HepG2 (cell line): ENCODE measurements around the gene TNFRSF11A.

Source experiments
- ARHGAP35 ChIP-seq: sonication (generic); formaldehyde crosslinking; IDR thresholded peaks from 2 replicates; pipeline ENCODE4 v1.9.0; 2022; ENCODE audit warnings: mild to moderate bottlenecking, inconsistent platforms, moderate library complexity, missing genetic modification reagents, borderline replicate concordance
- ELF3 ChIP-seq: IDR thresholded peaks from 2 replicates; pipeline ENCODE4 v1.6.1; 2016; ENCODE audit warnings: missing genetic modification reagents, missing compliant biosample characterization
- MTA3 ChIP-seq: sonication (generic); formaldehyde crosslinking; IDR thresholded peaks from 2 replicates; pipeline ENCODE4 v1.4.0; 2020; ENCODE audit warnings: missing genetic modification reagents
- NCOA5 ChIP-seq: sonication (generic); formaldehyde crosslinking; IDR thresholded peaks from 2 replicates; pipeline ENCODE4 v1.4.0; 2020; ENCODE audit warnings: missing genetic modification reagents
- POLR2A ChIP-seq, 2 experiments: IDR thresholded peaks; 2 replicates each; pipeline ENCODE4 v1.6.1; 2011; ENCODE audit warnings: low read depth in 2 of 2, low read length in 2 of 2, mild to moderate bottlenecking in 1 of 2, moderate library complexity in 1 of 2; ENCODE audit not compliant: insufficient read depth in 1 of 2
- POLR2AphosphoS5 ChIP-seq: IDR thresholded peaks from 2 replicates; pipeline ENCODE4 v1.6.1; 2012; ENCODE audit warnings: low read depth, low read length
- PRDM10 ChIP-seq: sonication (generic); formaldehyde crosslinking; IDR thresholded peaks from 2 replicates; pipeline ENCODE4 v1.4.0; 2020; ENCODE audit warnings: low read depth, missing genetic modification reagents
- REST ChIP-seq, 2 experiments: IDR thresholded peaks; 2 replicates each; pipeline ENCODE4 v1.6.1; 2011 to 2012; ENCODE audit warnings: low read length in 2 of 2, borderline replicate concordance in 1 of 2, low read depth in 1 of 2, mild to moderate bottlenecking in 1 of 2, moderate library complexity in 1 of 2
- RNF2 ChIP-seq: fragments of 450-650 bp; conservative IDR thresholded peaks from 2 replicates; pipeline ENCODE4 v1.6.1; 2016; ENCODE audit warnings: low read depth
- ZNF121 ChIP-seq: sonication (generic); formaldehyde crosslinking; IDR thresholded peaks from 2 replicates; pipeline ENCODE4 v1.5.0; 2020; ENCODE audit warnings: mild to moderate bottlenecking, missing genetic modification reagents
- ZNF710 ChIP-seq: sonication (generic); formaldehyde crosslinking; IDR thresholded peaks from 2 replicates; pipeline ENCODE4 v1.5.0; 2020; ENCODE audit warnings: mild to moderate bottlenecking, missing genetic modification reagents, borderline replicate concordance
- ZSCAN22 ChIP-seq: sonication (generic); formaldehyde crosslinking; IDR thresholded peaks from 2 replicates; pipeline ENCODE4 v1.4.0; 2020; ENCODE audit warnings: mild to moderate bottlenecking, missing genetic modification reagents

GRCh38 chr18:62347089-62347506 is 22.0 kb downstream of the TNFRSF11A start:
- TF ChIP-seq POLR2AphosphoS5 (no peak), PRDM10 (CRISPR knock-in tag) (no peak), ZSCAN22 (CRISPR knock-in tag) (no peak), MTA3 (no peak), ELF3 (CRISPR knock-in tag) (no peak), REST (IDR thresholded peaks at IDR 0.05; ENCODE audit: borderline replicate concordance in 1 of 2, low read depth in 1 of 2, low read length in 2 of 2) (no peak), NCOA5 (CRISPR knock-in tag) (no peak), RNF2 (no peak), POLR2A (IDR thresholded peaks at IDR 0.05; ENCODE audit: insufficient read depth in 1 of 2, low read depth in 2 of 2, low read length in 2 of 2) (no peak), ZNF121 (CRISPR knock-in tag) (no peak), ZNF710 (CRISPR knock-in tag) (no peak), ARHGAP35 (CRISPR knock-in tag) (no peak)
